GM21576 (cell line): ENCODE measurements around the gene ALOX15B.

ENCODE experiments used
- ATAC-seq: cut with Tn5 transposase; IDR thresholded peaks from one replicate; pipeline ENCODE4 v1.9.1; 2021; ENCODE audit warnings: mild to moderate bottlenecking, moderate library complexity; ENCODE audit not compliant: unreplicated experiment

The ALOX15B gene

DNA sequence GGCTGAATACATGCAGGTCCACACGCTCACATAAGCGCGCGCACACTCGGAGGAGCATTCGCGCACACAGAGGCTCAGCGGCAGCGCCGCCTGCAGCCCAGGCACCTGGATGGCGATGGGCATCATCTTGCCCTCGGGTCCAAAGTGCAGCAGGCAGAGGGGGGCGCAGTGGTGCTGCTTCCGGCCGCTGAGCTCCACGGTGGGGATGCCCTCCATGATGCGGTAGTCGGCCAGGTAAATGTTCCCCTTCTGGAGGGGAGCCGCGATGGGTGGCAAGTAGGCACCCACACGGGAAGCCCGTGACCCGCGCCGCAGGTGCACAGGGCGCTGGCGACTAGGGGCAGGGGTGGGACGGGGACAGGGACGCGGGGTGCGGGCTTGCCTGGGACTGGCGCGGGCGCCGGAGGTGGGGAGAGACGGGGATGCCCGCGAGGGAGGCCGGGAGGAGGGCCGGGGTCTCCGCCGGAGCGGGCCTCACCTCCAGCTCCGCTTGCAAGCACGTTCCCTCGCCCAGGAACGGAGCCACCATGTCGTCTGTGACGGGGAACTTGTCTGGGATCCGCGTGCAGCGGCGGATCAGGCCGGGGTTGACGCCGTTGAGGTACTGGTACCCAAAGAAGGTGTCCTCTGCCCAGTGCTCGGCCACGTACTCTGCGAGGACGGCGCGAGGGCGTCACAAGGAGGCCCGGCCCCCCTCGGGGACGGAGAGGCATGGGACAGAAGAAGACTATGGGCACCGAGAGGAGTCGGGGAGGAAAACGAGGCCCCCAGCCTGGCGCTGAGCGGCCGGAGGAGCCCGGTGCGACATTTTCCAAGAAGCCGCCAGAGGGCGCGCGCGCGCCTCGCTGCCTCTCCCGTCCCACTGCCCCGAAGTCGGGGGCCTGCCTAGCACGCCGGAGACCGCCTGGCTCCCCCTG lies 40.7 kb downstream of the ALOX15B start:
- no peak for ATAC-seq

GRCh38 chr17:8080208-8080798 lies 41.4 kb downstream of the ALOX15B start:
- ATAC-seq = no peak

- ATAC-seq = no peak
These were observed 42.0 kb downstream of the ALOX15B start for GRCh38 chr17:8080799-8081219.

GRCh38 chr17:8081876-8082275 lies 43.0 kb downstream of the ALOX15B start:
- no peak for ATAC-seq

DNA sequence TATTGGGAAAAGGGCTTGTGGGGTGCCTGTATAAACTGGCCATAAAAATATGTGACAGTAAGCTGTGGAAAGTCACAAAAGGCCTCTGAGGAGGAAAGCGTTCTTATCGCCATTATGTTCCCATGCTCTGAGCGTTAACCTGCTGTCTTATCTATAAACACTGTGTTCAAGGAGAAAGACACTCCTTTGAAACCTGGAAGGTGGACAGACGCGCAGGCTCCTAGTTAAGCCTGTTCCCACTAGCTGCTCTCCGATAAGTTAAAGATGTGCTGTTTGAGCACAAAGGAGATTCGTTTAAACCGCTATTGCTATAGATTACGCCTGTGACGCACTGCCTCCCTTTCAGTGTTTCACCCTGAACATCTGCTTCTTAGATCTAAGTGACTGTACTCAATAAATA lies 43.4 kb downstream of the ALOX15B start:
- ATAC-seq = no peak

DNA sequence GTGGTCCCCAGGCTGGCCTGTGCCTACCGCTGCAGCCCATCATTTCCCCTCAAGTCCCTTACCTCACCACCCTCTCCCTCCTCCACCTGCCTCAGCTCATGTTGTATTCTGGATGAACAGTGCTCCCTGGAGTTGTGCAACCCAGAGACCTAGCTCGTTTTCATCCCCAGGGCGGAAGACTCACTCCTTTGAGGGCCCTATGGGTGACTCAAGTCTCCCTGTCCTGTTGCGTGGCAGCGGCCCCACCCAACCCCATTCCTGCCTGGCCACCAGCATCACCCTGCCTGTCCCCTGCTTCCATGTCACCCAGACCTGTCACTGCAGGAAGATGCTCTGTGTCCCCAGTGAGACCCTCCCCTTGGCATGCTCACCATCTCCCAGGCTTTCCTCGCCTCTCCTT lies 45.4 kb downstream of the ALOX15B start:
- no peak for ATAC-seq

DNA sequence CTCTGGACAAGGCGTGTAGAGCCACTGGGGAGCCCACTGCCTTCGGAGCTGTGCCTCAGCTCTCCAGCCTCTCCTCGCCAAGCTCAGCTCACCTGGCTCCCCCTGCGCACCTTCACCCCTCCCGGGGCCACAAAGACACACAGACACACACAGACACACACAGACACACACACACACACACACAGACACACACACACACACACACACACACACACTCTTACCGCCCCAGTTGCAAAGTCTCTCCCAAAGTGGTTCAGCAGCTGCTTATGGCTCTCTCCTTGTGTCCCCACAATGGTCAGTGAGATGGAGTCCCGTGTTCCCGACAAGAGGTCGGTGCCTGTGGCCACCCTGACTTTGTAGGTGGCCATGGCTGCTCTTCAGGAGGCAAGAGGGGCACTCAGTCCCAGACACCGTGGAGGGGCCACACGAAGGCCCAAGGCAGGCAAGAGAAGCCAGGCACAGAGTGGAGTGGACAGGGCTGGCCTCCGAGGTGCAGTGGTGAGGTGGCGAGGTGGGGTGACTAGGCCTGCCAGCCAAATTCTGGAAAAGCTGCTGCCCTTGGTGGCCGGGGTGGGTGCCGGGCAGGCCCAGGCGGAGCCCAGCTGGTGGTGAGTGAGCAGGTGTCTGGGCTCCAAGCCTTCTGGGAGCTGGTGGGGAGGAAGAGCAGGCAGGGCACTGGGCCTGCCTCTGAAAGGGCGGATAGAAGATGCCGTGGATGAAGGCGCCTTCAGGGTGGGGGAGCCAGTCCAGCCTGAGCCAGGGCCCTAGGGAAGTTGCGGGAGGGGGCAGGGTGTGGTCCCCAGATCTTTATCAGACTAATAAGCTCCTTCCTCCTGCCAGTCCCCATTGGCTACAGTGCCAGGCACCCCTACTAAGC lies 48.5 kb downstream of the ALOX15B start, which contains the start of gene ALOX12B:
Gene ALOX12B, minus strand, starts transcription at position 642 of the 877 bp plus-strand sequence. Its CDS starts 274 bp downstream, at position 368.
- ATAC-seq = no peak

GRCh38 chr17:8087952-8088230 lies 49.0 kb downstream of the ALOX15B start:
- ATAC-seq = no peak

DNA sequence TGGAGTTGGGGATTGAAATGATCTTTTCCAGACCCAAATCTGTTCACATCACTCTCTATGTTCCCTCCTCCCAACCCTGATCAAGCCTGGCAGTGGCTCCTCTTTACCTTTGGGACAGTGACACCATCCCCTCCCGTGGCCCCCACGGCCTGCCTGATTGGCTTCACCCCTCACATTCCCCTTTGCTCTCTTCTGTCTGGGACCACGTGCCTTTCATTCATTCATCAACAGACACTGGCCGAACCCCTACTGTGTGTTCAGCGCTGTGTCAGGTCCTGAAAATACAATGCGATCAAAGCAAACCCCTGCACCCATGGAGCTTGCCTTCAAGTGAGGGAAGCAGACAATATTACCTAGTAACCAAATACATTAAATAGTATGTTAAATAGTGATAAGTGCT lies 50.9 kb downstream of the ALOX15B start:
- ATAC-seq = no peak

- ATAC-seq = no peak
These were observed 52.3 kb downstream of the ALOX15B start for GRCh38 chr17:8091033-8091687.

DNA sequence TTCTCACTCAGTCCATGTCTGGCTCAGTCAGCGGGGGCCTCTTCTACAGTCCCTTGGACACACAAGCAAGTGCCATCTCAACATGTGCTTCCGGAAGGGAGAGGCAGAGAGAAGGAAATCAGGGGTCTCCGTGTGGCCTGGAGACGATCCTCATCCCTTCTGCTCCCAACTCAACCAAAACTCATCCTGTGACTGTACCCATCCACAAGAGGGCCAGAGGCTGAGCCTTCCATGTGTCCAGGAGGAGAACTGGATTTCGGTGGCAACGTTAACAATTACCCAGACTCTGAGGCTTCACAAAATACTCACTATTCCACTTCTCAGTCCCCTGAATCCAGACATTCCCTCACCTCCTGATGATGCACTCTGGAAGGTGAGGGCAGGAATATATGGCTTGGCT lies 56.5 kb downstream of the ALOX15B start:
- no peak for ATAC-seq

DNA sequence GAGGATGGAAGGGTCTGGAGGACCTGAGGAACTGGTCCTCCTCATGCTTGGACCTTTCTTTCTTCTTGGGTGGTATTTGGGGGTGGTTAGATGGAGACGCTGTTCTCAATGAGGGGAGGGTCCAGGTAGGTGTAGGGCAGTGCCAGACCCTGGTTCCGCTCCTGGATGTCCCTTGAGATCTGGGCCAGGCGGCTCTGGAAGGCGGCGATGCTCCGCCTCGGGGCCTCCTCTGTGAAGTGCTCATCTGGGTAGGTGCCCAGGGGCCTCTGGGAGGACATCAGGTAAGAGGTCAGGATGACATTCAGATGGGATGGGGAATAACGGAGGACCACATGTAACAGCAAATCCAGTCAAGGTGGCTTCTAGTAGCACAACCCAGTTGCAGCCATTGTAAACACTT lies 57.7 kb downstream of the ALOX15B start:
- ATAC-seq = no peak
